ENCODE data around the gene TLX1.

TLX1 gene

DNA sequence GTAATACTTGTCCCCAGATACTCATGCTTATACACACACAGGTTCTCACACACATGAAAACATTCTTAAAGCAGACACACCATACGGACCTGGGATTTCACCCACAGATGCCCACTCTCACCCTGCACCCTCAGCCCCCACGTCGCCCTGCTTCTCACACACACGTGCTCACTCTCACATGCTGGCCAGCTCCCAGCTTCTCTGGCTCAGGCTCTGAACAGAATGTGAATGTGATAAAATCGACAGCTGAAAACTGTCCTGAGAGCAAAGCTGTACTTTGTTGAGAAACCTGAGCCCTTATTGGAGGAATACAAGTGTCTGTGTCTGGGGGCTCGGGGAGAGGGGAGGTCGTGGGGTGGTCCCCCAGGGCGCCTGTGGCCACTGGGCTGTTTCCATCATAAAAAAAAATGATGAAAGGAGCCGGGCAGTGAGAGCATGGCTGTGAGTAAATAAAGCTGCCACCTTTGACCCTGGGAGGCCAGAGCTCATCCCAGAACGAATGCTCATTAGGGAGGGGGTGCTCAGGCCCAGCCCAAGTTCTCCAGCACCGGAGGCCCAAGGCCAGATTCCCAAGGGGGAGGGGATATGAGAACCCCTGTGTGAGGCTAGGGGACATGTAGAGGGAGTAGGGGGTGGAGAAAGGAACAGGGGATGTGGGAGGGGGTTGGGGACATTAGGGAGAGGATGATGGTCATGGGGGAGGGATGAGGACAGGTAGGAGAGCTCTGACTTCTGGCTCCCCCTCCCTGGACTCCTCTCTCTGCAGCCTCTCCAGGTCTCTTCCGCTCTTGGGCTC is 18.1 kb upstream of the TLX1 start:
- DNase-seq = no peak

DNA sequence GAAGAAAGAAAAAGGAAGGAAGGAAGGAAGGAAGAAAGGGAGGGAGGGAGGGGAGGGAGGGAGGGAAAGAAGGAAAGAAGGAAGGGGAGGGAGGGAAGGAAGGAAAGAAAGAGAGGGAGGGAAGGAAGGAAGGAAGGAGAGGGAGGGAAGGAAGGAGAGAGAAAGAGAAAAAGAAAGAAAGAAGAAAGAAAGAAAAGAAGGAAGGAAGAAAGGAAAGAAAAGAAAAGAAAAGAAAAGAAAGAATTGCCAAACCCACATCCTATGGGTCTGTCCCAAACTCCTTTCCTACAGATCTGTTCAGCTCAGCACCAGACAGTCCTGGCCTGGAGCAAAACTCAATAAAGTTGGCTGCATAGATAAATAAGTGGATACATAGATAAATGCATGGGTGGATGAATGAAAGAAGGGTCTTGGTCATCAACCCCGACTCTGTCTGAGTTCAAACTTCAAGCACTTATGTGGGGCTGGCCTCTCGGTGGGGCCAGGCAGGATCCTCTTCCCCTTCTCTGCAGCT is 17.2 kb upstream of the TLX1 start:
- no peak for DNase-seq

DNA sequence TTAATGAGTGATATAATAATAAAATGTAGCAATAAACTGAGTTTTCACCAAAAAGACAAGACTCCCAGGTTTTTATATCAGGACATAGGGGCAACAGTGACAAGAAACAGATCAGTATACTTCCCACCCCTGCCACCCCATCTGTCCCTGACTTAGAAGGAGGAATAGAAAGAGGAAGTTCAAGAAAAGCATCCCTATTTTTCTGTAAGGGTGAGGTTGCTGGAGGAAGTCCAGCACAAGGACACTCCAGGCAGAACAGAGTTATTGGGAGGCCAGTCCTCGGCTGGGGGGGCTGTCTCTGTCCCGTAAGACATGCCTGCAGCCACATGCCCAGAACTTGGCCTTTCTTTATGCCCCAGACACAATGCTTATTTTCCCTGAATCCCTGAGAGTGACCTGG is 16.5 kb upstream of the TLX1 start:
- no peak for DNase-seq

DNA sequence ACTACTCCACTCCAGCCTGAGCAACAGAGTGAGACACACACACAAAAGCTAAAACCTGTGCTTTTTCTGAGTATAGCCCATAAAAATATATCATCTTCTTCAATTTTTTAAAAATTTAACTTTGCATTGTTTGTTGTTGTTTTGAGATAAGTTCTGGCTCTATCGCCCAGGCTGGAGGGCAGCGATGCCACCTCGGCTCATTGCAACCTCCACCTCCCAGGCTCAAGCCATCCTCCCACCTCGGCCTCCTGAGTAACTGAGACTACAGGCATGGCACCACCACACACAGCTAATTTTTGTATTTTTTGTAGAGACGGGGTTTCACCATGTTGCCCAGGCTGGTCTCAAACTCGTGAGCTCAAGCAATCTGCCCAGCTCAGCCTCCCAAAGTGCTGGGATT is 14.3 kb upstream of the TLX1 start:
- DNase-seq = no peak

DNA sequence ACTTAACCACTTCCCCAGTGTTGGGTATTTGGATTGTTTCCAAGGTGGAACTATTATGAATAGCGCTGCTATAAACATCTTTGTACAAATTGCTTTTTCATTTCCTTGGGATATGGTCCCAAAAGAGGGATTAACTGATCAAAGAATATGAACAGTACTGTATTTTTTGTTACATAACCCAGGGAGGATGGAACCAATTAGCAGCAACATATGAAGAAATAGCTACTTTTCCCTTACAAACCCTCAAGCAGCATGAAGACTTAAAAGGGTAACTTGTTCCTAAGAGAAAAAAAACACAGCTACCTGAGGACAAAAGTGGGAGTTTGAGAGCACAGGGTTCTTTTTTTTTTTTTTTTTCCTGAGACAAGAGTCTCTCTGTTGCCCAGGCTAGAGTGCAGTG is 13.1 kb upstream of the TLX1 start:
- no peak for DNase-seq

DNA sequence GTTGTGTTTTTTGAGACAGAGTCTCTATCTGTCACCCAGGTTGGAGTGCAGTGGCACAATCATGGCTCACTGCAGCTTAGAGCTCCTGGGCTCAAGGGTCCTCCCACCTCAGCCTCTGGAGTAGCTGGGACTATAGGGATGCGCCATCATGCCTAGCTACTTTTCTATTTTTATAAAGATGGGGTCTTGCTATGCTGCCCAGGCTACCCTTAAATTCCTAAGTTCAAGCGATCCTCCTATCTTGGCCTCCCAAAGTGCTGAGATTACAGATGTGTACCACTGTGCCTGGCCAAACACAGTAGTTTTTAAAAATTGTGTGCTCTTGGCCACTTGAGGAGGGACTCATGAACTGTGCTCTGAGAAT is 10.6 kb upstream of the TLX1 start:
- no peak for DNase-seq

DNA sequence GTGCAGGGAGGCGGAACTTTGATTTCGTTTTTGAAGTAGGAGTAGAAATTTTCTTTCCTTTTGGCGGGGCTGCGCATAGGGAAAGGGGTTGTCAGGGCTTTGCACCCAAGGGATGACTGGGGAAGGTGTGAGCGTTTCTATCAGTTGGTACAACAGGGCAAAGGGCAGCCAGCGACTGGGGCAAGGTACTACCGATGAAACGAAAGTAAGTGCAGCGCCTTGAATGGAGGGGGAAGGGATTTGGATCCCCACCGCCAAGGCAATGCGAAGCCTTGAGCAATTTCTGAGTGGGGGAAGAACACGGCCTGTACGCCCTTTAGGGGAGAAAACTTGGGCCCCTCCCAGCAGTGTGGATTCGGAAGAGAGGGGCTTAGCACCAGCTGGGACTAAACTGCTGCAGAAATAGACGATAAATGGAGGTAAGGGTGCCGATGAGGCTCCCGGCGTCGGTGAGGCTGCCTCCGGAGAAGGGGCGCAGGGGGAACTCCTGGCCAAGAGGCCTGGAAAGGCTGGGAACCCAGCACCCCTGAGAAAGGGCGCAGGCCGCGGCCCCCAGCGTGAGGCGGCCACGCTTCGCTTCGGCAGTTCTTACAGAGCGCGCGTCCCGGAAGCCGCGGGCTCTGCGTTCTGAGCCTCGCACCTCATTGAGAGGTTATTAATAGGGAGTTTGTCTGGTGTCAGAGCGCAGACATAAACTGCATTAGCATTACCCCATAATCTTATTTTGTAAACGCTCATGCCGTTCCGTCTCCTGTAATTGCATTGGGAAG is 10.0 kb upstream of the TLX1 start:
- peak; percentile 40 for DNase-seq

DNA sequence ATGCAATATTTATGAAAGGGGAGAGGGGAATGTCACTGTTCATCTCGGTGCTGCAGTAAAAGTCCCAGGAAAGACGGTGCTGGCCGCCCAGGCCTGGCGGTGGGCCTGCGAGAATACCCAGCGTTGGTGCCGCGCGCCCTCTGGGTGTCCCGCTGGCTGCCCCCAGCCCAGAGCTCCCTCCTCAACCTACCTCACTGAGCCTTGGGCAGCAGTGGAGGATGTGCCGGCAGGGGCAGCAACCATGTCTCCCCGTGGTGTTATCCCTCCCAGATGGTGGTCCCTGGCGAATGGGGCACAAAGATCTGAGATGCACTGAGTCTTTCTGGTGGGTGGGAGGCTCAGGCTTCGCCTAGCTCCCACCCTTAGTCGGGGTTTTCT is 9.5 kb upstream of the TLX1 start:
- no peak for DNase-seq

DNA sequence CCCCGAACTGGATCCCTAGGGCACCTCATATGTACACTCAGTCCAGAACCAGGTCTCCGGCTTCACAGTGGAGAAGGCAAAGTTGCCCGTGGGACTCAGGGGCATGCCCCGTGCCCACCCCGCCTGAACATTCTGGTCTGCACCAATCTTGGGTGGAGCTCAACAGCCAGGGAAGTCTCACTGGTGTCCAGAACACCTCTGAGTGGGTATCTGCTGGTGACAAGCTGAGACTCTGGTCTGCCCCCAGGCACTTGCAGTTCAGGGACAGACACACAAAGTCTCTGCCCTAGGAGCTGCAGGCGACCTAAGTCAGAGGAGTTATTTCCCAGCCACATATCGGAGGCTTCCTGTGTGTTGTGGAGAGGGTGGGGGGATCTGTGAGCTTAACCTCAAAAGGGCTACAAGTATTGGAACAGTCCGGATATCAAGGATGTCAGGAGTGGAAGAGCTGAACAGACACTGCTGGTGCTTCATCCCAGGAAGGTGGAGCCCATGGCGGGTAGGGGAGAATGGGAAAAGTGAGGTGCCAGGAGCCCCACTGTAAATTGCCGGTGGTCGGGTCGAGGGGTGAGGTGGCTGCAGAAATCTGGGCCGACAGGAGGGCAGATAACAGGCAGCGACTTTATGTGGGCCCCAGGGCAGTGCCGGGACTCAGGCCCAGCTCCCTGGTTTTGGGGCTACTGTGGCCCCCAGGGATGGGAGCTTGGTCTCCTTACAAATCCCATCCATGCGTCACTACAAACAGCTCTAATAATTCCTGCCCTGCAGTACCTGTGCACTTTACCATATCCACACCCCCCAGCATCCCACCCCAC is 8.6 kb upstream of the TLX1 start:
- no peak for DNase-seq

DNA sequence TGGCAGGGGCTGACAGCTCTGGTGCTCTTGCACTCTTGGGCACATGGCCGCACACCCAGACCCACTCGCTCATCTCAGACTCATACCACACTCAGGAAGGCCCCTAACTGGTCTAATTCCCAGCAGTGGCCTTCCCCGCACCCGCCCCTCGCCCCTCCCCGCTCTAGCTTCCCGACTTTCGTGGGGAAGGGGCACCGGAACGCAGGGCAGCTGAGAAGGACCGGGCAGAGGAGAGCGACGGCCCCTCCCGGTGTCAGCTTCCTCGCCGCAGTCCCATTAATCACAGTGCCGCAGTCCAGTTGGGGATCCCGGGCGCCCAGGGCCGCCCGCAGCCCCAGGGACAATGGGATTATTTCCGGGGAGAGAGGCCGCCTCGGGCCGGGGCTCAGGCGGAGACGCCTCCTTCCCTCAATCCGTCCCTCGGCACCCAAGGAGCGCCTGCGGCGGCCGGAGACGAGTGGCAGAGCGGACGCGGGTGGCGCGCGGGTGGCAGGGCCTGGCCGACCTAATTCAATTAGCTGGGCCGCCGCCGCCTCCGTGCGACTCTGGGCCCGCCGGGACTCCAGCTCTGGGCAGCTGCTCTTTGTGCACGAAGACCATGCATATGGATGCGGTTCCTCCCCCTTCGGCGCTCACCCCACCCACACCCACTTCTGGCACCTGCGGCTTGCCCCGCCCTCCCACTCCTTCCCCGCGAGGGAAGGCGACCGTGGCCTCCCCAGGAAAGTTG is 7.8 kb upstream of the TLX1 start:
- DNase-seq = no peak

DNA sequence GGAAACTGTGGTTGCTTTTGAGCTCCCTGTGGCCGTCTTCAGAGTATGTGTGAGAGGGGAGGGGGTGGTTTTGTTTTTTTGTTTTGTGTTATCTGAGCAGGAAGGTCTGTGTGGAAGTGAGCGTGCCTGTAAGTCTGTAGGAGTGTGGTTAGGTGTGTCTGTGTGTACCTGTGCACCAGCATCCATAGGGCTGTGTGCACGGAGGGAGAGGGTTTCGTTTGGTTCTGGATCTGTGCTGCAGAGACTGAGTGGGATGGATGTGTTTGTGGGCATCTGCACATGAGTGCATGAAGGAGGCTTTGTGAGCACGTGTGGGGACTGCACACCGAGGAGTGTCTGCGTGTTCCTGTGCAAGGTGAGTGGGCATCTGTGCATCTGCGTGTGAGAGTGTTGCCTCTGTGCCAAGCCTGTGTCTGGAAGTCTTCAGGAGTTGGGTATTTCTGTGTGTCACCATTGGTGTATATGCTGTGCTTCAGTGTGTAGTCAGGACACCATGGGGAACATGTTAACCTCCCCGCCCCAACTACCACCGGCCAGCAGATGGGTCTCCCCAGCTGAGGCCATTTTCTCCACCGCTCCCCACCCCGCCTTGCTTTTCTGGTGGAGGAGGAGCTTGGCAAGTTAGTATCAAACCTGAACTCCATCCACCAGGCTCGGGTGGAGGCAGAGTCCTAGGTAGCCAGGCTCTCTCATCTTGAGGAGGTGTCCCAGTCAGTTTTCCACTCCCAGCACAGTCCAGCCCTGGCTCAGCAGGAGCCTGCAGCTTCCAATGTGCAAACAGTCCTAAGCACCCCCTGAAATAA is 7.1 kb upstream of the TLX1 start:
- DNase-seq = no peak

DNA sequence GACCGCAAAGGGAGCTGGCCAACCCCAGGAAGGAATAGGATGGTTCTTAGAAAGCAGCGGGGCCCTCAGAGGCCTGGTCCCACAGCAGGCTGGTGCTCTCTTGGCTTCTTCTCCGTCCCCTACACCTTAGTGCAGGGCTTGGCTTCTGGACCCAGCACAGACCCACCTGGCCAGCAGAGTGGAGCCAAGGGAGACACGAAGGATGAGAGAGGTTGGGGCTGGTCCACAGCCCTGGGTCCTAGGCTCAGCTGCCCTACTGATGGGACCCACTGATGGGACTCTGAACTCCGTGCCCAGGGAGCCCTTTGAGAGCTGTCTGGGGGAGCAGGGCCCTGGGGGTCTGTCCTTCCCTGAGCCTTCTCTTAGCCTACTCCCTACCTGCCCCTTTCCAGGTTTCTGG is 6.2 kb upstream of the TLX1 start:
- no peak for DNase-seq

DNA sequence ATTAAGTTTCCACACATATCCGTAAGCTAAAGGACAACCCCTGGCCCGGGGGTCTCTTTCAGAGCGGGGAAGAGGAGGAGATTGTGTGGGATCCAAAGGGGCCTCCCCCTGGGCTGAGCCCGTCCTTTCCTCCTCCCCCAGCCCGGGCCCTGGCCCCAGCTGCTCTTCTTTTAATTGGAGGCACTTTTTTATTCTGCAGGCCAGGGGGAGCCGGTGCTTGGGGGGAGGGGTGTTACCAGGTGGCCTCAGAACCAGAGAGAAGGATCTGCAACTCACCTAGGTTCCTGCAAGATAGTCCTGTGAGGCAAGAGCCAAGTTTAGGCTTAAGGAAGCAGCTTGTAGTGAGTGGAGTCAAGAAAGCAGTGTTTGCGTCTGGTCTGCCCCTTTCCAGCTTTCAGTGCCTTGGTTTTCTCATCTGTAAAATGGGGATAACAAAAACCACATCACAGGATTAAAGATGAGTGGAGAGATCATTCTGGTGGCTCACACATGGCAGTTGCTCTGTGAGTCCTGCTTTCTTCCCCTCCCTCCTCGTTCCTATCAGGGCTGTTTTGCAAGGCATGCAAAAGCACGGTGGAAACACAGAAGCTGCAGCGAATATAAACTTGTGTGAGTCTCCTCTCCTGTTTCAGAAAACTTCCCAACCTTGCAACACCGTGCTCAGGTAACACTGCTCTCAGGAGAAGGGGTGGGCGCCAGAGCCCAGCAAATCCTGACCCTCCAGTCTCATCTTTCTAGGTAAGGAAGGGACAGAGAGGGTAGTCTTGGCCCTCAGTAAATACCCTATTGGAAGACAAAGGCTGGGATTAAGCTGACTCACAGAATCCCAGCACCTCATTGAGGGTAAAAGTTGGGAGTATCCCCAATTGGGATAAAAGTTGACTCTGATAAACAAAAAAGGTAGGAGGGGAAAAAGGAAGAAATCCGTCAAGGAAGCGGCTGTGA is 4.1 kb upstream of the TLX1 start:
- no peak for DNase-seq

DNA sequence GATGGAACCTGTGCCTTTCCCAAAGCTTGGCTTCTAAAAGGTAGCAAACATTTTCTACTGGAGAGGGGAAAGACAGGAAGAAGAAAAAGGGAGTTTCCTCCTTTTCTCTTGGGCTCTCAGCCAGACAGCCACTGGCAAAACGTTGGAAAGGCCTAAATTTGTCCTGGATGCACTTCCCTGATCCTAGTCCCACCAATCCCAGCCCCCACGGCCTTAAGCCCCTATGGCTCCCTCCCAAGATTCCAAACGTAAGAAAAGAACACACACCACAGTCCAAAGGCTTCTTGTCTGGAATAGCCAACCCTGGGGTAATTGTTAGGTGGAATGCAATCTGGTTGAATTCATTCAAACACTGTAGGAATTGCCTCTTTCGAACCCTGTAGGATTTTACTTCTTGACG is 959 bp upstream of the TLX1 start:
- DNase-seq = no peak

DNA sequence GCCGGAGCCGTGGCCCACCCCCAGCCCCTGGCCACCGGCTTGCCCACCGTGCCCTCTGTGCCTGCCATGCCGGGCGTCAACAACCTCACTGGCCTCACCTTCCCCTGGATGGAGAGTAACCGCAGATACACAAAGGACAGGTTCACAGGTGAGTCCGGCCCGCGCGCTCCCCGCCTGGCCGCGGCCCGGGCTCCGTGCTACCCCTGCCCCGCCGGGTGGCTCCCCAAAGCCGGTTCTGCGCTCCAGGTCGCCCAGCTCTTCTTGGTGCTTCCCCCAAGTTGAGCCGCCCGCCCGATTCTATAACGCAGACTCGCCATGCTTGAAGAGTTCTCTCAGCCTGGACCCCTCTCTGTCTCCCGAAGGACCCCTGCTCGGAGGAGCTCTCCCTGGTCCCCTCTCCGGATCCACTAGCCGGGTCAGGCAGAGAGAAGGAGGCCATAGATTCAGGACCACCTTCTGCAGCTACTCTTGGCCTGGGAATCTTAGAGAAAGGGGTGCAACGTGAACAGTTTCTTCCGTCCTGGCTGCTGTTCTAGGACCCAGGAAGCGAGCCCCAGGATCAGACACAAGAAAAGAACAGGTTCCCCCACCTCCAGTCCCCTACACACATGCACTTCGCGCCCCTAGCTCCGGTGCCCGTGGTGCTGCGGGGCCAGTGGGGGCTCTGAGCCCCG is 999 bp downstream of the TLX1 start:
- DNase-seq = no peak

DNA sequence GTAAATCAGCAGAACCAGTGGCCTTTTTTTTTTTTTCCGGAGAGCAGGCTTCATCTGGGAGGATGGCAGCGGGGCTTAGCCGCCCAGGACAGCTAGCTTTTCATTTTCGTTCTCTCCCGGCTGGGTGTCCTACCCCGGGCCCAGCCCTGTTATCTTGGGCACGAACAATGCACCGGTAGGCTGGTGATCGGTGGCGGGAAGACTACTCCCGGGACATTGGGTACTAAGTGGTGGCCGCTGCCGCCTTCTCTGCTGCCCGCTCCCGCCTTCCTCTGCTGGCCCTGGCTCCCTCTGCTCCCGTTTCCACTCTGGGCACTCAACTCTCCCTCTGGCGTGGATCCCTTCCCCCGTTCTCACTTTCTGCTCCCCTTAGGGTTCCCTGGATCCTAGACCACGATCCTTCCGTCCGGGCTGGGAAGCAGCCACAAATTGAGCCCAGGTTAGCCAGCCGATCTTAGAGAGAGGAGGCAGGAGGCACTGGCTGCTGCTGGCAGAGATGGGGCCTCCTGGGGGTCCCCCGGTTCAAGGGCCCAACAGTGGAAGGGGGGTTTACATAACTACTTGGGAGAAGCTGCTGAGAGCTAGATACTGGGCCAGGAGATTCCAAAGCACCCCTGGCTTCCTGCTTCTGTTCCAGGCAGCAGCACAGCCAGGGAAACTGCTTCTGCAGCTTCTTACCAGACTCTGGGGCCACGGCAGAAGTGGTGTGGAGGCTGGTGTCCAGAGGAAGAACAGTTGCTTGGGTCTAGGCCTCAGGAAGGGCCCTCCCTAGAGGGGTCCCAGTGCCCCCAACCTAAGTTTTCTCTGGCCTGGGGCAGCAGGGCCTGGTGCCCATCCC is 1.8 kb downstream of the TLX1 start:
- no peak for DNase-seq

DNA sequence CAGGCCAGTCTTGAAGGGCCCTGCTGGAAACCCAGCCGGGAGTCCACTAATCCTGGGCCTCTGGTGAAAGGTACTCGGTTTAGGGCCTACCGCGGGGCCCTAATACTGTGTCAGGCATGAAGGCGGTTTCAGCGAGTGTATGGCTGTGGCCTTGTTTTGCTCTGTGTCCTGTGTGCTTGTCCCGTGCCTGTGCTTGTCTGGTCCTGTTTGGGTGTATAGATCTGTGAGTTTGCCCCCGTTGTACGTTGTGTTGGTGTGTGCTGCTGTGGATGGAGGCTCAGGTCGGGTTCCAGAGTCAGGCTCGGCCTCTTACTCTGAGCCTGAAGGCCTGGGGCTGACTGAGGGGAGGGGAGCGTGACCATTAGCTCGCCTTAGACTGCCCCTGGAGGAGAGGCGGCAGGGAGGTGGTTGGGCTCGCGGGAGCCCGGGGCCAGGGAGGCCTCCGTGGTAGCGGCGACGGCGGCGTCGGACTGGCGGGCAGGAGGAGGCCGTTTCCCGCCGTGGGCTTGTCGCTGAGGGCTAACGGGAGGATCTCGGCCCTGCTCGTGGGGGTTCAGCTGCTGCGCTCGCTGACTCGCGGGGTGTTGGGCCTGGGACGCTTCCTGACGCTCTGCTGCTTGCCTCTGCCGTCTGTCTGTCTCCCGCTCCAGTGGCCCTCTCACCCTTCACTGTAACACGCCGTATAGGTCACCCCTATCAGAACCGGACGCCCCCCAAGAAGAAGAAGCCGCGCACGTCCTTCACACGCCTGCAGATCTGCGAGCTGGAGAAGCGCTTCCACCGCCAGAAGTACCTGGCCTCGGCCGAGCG is 2.6 kb downstream of the TLX1 start:
- no peak for DNase-seq

All from activated CD4-positive, alpha-beta T cell treated with anti-CD3 and anti-CD28 coated beads, Interleukin-10, Interleukin-2, amounts not matched to agents 100 ng/mL and 50 ng/mL, durations not matched to agents 16 hours and 8 hours (primary cell).